Body of pancreas (tissue), 4 donors: Measurements from ENCODE around the gene AKAP13. TPM values are rescaled to one million over a fixed set of nuclear protein-coding genes. Genes with fewer than 3 reads are reported as not detected.

Experiments used
- ATAC-seq: fragments of 150-250 bp; one replicate; pipeline ENCODE4 v1.9.1; 2016
- DNase-seq, 4 donors: peaks; one replicate each; pipeline ENCODE4 v3.0.0-alpha.2; 2019
- H3K27ac ChIP-seq, 4 donors: fragments of 200-600 bp; sonication (generic); 1 replicate in 3 of 4; 2 replicates in 1 of 4; pipeline versions ENCODE4 v1.5.1 to v1.6.1; 2016 to 2019; ENCODE audit warnings: mild to moderate bottlenecking in 1 of 4, mixed read lengths in 1 of 4, moderate library complexity in 1 of 4
- H3K27me3 ChIP-seq, 2 donors: fragments of 200-600 bp; sonication (generic); one replicate each; pipeline ENCODE4 v1.6.0; 2016; ENCODE audit warnings: mild to moderate bottlenecking in 1 of 2
- H3K36me3 ChIP-seq, 2 donors: fragments of 200-600 bp; sonication (generic); replicated peaks in 1 of 2; 2 replicates each; pipeline ENCODE4 v1.5.1; 2016; ENCODE audit warnings: low read depth in 2 of 2; ENCODE audit not compliant: insufficient read depth in 1 of 2
- H3K4me1 ChIP-seq: fragments of 200-600 bp; sonication (generic); one replicate; pipeline ENCODE4 v1.6.0; 2016
- H3K4me3 ChIP-seq, 2 donors: fragments of 200-600 bp; sonication (generic); 1 replicate in 1 of 2; 2 replicates in 1 of 2; pipeline ENCODE4 v1.5.1; 2016 to 2019
- H3K9me3 ChIP-seq, 3 donors: fragments of 200-600 bp; sonication (generic); 1 replicate in 2 of 3; 2 replicates in 1 of 3; pipeline ENCODE4 v1.5.1; 2016
- CTCF ChIP-seq, 7 experiments: fragments of 450-650 bp in 4 of 7; fragments of 200-600 bp in 3 of 7; sonication (generic) in 3 of 7; IDR thresholded peaks; one replicate each; pipeline ENCODE4 v1.5.1; 2016 to 2019; ENCODE audit warnings: antibody characterized with exemption in 7 of 7
- POLR2A ChIP-seq, 3 donors: fragments of 450-650 bp; IDR thresholded peaks; one replicate each; pipeline ENCODE4 v1.6.1; 2016; ENCODE audit warnings: antibody characterized with exemption in 3 of 3, mild to moderate bottlenecking in 2 of 3
- WGBS, 2 donors: methylation state at CpG; one replicate each; pipeline ENCODE4 v1.1.5; 2017; 5-methylcytosine and 5-hydroxymethylcytosine counted together
- intact Hi-C: fragments of 100-400 bp; cut with DNase I; formaldehyde crosslinking; loops from one replicate; pipeline ENCODE4 v1.15.1; 2023
- total RNA-seq, 2 donors: library from RNA; depleted of rRNA; stranded (reverse); fragments of >200 nt; gene quantifications; one replicate each; pipeline ENCODE4 v1.1.0, GENCODE V29; 2016

AKAP13 gene
- total RNA-seq, 2 donors from 2014 or later, result 102 to 160 TPM

GRCh38 chr15:85672332-85673084, 292.1 kb downstream of the AKAP13 start:
- H3K27me3 ChIP-seq, result no peaks in the 10 kb centered on the region
- ATAC-seq, result no peak
- intact Hi-C loops, result no loop called here
- peak overlapping the region in 2 of 4 donors; percentile 0 to 2 for H3K27ac ChIP-seq
- no peak overlapping the region for H3K4me3 ChIP-seq
- TF ChIP-seq POLR2A (IDR thresholded peaks at IDR 0.05) (no peak), CTCF (IDR thresholded peaks at IDR 0.05) (no peak)
- peaks cover 0 to 23% of the 10 kb centered on the region in 2 donors for H3K36me3 ChIP-seq
- no peak for DNase-seq
- peaks cover 13% of the 10 kb centered on the region for H3K4me1 ChIP-seq
- H3K9me3 ChIP-seq, result no peaks in the 10 kb centered on the region
- 84 to 96% methylated on average over 1 of the region's 1 CpG for WGBS, 2 donors

- intact Hi-C loops, result no loop called here
- ATAC-seq (no peak), DNase-seq (no peak)
- no peaks in the 10 kb centered on the region for H3K9me3 ChIP-seq
- TF ChIP-seq CTCF (IDR thresholded peaks at IDR 0.05) (no peak), POLR2A (IDR thresholded peaks at IDR 0.05) (no peak)
- no peaks in the 10 kb centered on the region for H3K27me3 ChIP-seq
- H3K4me1 ChIP-seq, result peaks cover 5% of the 10 kb centered on the region
- H3K36me3 ChIP-seq, result peaks cover 0 to 25% of the 10 kb centered on the region in 2 donors
- peak overlapping the region in 2 of 4 donors; percentile 0 to 2 for H3K27ac ChIP-seq
- H3K4me3 ChIP-seq, result no peak overlapping the region
- 73 to 90% methylated on average over 5 of the region's 5 CpGs for WGBS, 2 donors
Measured at GRCh38 chr15:85673326-85673725, 292.9 kb downstream of the AKAP13 start.

- Histone ChIP-seq H3K36me3 (peaks cover 0 to 18% of the 10 kb centered on the region in 2 donors), H3K4me3 (no peak overlapping the region), H3K9me3 (no peaks in the 10 kb centered on the region), H3K27me3 (no peaks in the 10 kb centered on the region), H3K27ac (no peak overlapping the region), H3K4me1 (peaks cover 5% of the 10 kb centered on the region)
- ATAC-seq (no peak), DNase-seq (no peak)
- intact Hi-C loops, result no loop called here
- WGBS, 2 donors, result 85 to 87% methylated on average over 9 of the region's 9 CpGs
- no peak for TF ChIP-seq POLR2A (IDR thresholded peaks at IDR 0.05)
- no peak for TF ChIP-seq CTCF (IDR thresholded peaks at IDR 0.05)
Measured at GRCh38 chr15:85676342-85677098, 296.1 kb downstream of the AKAP13 start.

DNA sequence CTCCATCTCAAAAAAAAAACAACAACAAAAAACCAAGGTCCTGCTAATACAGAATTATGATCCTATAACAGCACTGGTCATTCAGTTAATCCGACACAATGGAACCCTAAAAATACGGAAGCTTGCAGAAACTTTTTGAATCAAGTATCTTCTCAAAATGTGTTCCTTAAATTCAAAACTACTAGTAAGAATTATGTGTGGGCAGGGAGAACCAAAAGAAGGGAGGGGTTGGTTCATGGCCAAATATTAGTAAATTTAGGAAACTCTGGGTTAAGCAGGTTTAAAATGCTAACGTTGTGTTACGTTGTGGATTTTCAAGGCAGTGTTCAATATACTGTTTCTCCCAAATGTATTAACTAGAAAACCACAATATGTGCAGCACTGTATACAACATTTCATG, 298.8 kb downstream of the AKAP13 start:
- peaks cover 5 to 22% of the 10 kb centered on the region in 2 donors for H3K36me3 ChIP-seq
- H3K4me3 ChIP-seq, result no peak overlapping the region
- WGBS, 2 donors, result 91% methylated on average over 4 of the region's 4 CpGs
- ATAC-seq (no peak), DNase-seq (no peak)
- no peak overlapping the region for H3K27ac ChIP-seq
- peaks cover 6% of the 10 kb centered on the region for H3K4me1 ChIP-seq
- H3K27me3 ChIP-seq, result no peaks in the 10 kb centered on the region
- TF ChIP-seq CTCF (IDR thresholded peaks at IDR 0.05), result no peak
- TF ChIP-seq POLR2A (IDR thresholded peaks at IDR 0.05), result no peak
- intact Hi-C loops, result no loop called here
- no peaks in the 10 kb centered on the region for H3K9me3 ChIP-seq
